Measurements from ENCODE around the gene WDR81. TPM values are rescaled to one million over a fixed set of nuclear protein-coding genes. Genes with fewer than 3 reads are reported as not detected.

Gene WDR81
- total and polyA plus RNA-seq, 2 experiments from 2014 or later, result 4.4 to 23.9 TPM

DNA sequence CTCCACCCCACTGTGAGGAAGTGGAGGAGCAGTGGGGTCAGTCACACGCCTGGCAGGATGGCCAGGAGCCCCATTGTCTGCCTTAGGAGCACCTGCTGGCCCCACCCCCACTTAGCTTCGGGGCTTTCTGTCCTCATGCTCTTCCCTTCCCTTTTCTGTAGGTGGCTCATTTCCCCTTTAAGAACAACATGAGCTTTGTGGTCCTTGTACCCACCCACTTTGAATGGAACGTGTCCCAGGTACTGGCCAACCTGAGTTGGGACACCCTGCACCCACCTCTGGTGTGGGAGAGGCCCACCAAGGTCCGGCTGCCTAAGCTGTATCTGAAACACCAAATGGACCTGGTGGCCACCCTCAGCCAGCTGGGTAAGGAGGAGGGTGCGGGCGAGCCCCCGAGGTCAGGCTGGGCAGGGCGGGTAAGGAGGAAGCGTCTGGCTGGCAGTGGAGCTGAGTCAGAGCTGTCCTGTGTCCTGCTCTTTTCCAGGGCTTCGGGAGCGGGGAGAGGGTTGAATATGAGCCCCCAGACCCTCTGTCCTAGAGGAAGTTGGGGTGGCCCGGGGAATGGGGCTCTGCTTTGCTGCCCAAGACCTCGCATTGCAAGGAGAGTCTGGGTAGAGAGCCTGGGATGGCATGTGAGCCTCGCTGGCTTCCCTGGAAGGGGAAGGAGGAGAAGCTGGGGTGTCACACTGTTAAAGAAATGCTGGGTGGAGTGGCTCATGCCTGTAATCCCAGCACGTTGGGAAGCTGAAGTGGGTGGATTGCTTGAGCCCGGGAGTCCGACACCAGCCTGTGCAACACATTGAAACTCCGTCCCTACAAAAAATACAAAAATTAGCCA lies 28.1 kb downstream of the WDR81 start:
- Histone ChIP-seq H3K9me3 (ENCODE audit: low read depth) (no peaks in the 10 kb centered on the region), H3K36me3 (ENCODE audit: low read depth) (no peaks in the 10 kb centered on the region), H3K9ac (no peak overlapping the region), H3K27me3 (replicated peaks; ENCODE audit: insufficient read depth) (no peaks in the 10 kb centered on the region), H3K27ac (no peak overlapping the region), H3K4me3 (no peak overlapping the region), H3K9me2 (ENCODE audit: insufficient read depth) (no peaks in the 10 kb centered on the region), H3K79me2 (ENCODE audit: insufficient read depth) (no peaks in the 10 kb centered on the region), H3K4me1 (ENCODE audit: insufficient read depth) (peaks cover 9% of the 10 kb centered on the region; the same call in 1 of the 2 replicates), H3F3A (ENCODE audit: insufficient read depth) (no peaks in the 10 kb centered on the region), H3K4me2 (ENCODE audit: unreplicated experiment) (no peak overlapping the region), H4K20me1 (ENCODE audit: insufficient read depth) (no peaks in the 10 kb centered on the region), H2AFZ (peak overlapping the region; percentile 25; the same call in 1 of the 2 replicates)
- 42% methylated on average over 16 to 18 of the region's 18 CpGs for WGBS, 2 experiments (ENCODE audit: low coverage in 1 of 2, low lambda C conversion rate in 2 of 2, missing lambda C conversion rate in 2 of 2)
- DNase-seq, result peak; percentile 47
- TF ChIP-seq EZH2 (IDR thresholded peaks at IDR 0.05; ENCODE audit: insufficient read depth, poor library complexity, severe bottlenecking) (no peak), EZH2phosphoT487 (IDR thresholded peaks at IDR 0.05; ENCODE audit: insufficient read depth, low read depth) (no peak)
- in situ Hi-C loops (cut with MboI), result no loop called here

DNA sequence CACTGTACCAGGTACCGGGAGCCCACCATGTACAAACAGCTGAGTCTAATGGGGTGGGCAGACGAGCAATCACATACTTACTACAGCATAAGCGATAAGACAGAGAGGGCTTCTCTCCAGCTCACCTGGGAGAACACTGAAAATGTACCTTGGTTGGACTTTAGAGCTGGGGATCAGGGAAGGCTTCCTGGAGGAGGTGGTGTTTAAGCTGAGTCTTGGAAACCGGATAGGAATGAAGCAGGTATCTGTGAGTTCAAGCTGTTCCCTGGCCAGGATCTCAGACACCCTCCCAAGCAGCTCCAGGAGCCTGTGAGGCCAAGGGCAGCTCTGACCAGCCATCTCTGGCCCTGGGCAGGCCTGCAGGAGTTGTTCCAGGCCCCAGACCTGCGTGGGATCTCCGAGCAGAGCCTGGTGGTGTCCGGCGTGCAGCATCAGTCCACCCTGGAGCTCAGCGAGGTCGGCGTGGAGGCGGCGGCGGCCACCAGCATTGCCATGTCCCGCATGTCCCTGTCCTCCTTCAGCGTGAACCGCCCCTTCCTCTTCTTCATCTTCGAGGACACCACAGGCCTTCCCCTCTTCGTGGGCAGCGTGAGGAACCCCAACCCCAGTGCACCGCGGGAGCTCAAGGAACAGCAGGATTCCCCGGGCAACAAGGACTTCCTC lies 29.4 kb downstream of the WDR81 start:
- DNase-seq, result no peak
- Histone ChIP-seq H3K4me2 (ENCODE audit: unreplicated experiment) (no peak overlapping the region), H3K9ac (no peak overlapping the region), H3K79me2 (ENCODE audit: insufficient read depth) (no peaks in the 10 kb centered on the region), H3K9me3 (ENCODE audit: low read depth) (no peaks in the 10 kb centered on the region), H3K27me3 (replicated peaks; ENCODE audit: insufficient read depth) (no peaks in the 10 kb centered on the region), H3K9me2 (ENCODE audit: insufficient read depth) (no peaks in the 10 kb centered on the region), H4K20me1 (ENCODE audit: insufficient read depth) (no peaks in the 10 kb centered on the region), H3K4me3 (no peak overlapping the region), H3K27ac (no peak overlapping the region), H3F3A (ENCODE audit: insufficient read depth) (no peaks in the 10 kb centered on the region), H3K4me1 (ENCODE audit: insufficient read depth) (peaks cover 9% of the 10 kb centered on the region; the same call in 1 of the 2 replicates), H2AFZ (no peak overlapping the region), H3K36me3 (ENCODE audit: low read depth) (no peaks in the 10 kb centered on the region)
- in situ Hi-C loops (cut with MboI), result no loop called here
- 79 to 86% methylated on average over 14 to 23 of the region's 23 CpGs for WGBS, 2 experiments (ENCODE audit: low coverage in 1 of 2, low lambda C conversion rate in 2 of 2, missing lambda C conversion rate in 2 of 2)
- TF ChIP-seq EZH2 (IDR thresholded peaks at IDR 0.05; ENCODE audit: insufficient read depth, poor library complexity, severe bottlenecking) (no peak), EZH2phosphoT487 (IDR thresholded peaks at IDR 0.05; ENCODE audit: insufficient read depth, low read depth) (no peak)

DNA sequence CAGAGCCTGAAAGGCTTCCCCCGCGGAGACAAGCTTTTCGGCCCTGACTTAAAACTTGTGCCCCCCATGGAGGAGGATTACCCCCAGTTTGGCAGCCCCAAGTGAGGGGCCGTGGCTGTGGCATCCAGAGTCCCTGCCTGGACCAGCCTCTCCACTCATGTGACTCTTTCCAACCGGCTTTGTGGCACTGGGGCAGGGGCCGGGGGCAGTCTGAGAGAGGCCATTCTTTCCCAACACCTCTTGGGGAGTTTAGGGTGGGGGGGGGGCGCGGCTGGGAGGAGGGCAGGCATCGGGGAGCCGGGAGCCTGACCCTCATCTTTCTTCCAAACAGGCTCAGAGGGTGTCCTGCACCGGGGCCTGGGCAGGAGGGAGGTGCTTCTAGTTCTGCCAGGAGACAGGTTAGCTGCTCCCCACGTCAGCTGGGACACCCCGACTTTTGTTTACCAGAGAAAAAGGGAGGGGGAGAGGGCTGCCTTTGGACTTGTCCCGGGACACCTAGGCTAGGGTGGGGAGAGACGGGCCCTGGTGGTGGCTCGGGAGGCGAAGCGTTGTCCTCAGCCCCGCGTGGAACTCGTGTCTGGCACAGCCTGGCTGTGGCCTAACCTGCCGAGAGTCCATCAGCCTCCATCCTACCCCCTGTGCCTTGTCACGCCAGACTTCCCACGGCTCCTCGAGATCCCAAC lies 30.1 kb downstream of the WDR81 start:
- Histone ChIP-seq H3K4me2 (ENCODE audit: unreplicated experiment) (no peak overlapping the region), H3K9me2 (ENCODE audit: insufficient read depth) (no peaks in the 10 kb centered on the region), H3K4me1 (ENCODE audit: insufficient read depth) (peaks cover 9% of the 10 kb centered on the region; the same call in 1 of the 2 replicates), H4K20me1 (ENCODE audit: insufficient read depth) (no peaks in the 10 kb centered on the region), H3K9me3 (ENCODE audit: low read depth) (no peaks in the 10 kb centered on the region), H2AFZ (no peak overlapping the region), H3K27me3 (replicated peaks; ENCODE audit: insufficient read depth) (no peaks in the 10 kb centered on the region), H3K36me3 (ENCODE audit: low read depth) (no peaks in the 10 kb centered on the region), H3K4me3 (no peak overlapping the region), H3F3A (ENCODE audit: insufficient read depth) (no peaks in the 10 kb centered on the region), H3K9ac (no peak overlapping the region), H3K27ac (no peak overlapping the region), H3K79me2 (ENCODE audit: insufficient read depth) (no peaks in the 10 kb centered on the region)
- DNase-seq, result no peak
- in situ Hi-C loops (cut with MboI), result no loop called here
- no peak for TF ChIP-seq EZH2phosphoT487 (IDR thresholded peaks at IDR 0.05; ENCODE audit: insufficient read depth, low read depth)
- no peak for TF ChIP-seq EZH2 (IDR thresholded peaks at IDR 0.05; ENCODE audit: insufficient read depth, poor library complexity, severe bottlenecking)
- WGBS, 2 experiments (ENCODE audit: low coverage in 1 of 2, low lambda C conversion rate in 2 of 2, missing lambda C conversion rate in 2 of 2), result 77 to 85% methylated on average over 19 to 25 of the region's 25 CpGs

DNA sequence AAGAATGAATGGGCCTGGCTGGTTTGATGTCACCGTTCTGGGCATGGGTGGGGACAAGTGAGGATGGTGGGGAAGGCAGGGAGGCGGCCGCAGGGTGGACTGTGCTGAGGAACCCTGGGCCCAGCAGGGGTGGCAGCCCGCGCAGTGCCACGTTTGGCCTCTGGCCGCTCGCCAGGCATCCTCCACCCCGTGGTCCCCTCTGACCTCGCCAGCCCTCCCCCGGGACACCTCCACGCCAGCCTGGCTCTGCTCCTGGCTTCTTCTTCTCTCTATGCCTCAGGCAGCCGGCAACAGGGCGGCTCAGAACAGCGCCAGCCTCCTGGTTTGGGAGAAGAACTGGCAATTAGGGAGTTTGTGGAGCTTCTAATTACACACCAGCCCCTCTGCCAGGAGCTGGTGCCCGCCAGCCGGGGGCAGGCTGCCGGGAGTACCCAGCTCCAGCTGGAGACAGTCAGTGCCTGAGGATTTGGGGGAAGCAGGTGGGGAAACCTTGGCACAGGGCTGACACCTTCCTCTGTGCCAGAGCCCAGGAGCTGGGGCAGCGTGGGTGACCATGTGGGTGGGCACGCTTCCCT lies 30.8 kb downstream of the WDR81 start:
- Histone ChIP-seq H3K9me3 (ENCODE audit: low read depth) (no peaks in the 10 kb centered on the region), H3K4me2 (ENCODE audit: unreplicated experiment) (no peak overlapping the region), H3K9me2 (ENCODE audit: insufficient read depth) (no peaks in the 10 kb centered on the region), H3K27me3 (replicated peaks; ENCODE audit: insufficient read depth) (no peaks in the 10 kb centered on the region), H3K27ac (no peak overlapping the region), H3K4me3 (no peak overlapping the region), H4K20me1 (ENCODE audit: insufficient read depth) (no peaks in the 10 kb centered on the region), H3F3A (ENCODE audit: insufficient read depth) (no peaks in the 10 kb centered on the region), H3K36me3 (ENCODE audit: low read depth) (no peaks in the 10 kb centered on the region), H3K9ac (no peak overlapping the region), H3K4me1 (ENCODE audit: insufficient read depth) (peaks cover 9% of the 10 kb centered on the region; the same call in 1 of the 2 replicates), H2AFZ (no peak overlapping the region), H3K79me2 (ENCODE audit: insufficient read depth) (no peaks in the 10 kb centered on the region)
- no peak for TF ChIP-seq EZH2 (IDR thresholded peaks at IDR 0.05; ENCODE audit: insufficient read depth, poor library complexity, severe bottlenecking)
- 56 to 57% methylated on average over 13 to 20 of the region's 20 CpGs for WGBS, 2 experiments (ENCODE audit: low coverage in 1 of 2, low lambda C conversion rate in 2 of 2, missing lambda C conversion rate in 2 of 2)
- DNase-seq, result no peak
- in situ Hi-C loops (cut with MboI), result no loop called here
